ENCODE measurements around the gene ZC2HC1C.

The ZC2HC1C gene

DNA sequence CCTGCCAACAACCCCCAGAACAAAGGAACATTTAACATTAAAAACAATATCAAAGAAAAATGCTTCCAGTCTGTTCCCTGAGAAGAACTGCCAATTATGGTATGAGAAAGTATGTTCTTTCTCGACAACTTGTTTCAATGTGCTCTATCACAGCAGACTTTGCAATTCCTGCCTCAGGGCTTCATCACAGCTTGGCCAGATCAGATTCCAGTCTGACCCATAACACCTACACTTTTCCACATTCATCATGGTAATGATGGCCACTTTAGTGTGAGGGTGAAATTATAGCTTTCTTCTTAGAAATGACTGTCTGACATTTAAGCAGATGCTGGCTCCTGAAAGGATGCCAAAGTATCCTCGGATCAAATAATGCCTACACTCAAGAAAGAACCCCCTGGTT is 40.4 kb downstream of the ZC2HC1C start:
- CTCF ChIA-PET: interaction anchor here (0.9 kb wide), 1 partner anchor 189 kb away, joined by 3 read pairs; no protein-coding TSS in a partner anchor
- TF ChIP-seq FOXK2 (IDR thresholded peaks at IDR 0.05): no peak
- no peak for TF ChIP-seq BHLHE40 (IDR thresholded peaks at IDR 0.05; ENCODE audit: borderline replicate concordance)
- no peak for TF ChIP-seq SUZ12 (IDR thresholded peaks at IDR 0.05)
- no peak for TF ChIP-seq SP1 (IDR thresholded peaks at IDR 0.05)
- no peak for TF ChIP-seq NFRKB (IDR thresholded peaks at IDR 0.05)
- TF ChIP-seq LEF1 (IDR thresholded peaks at IDR 0.05; ENCODE audit: borderline replicate concordance): no peak
- no peak for TF ChIP-seq FOXM1 (IDR thresholded peaks at IDR 0.05; ENCODE audit: borderline replicate concordance)
- no peak for TF ChIP-seq L3MBTL2 (conservative IDR thresholded peaks at IDR 0.05)
- TF ChIP-seq FOXA1 (IDR thresholded peaks at IDR 0.05): no peak
- POLR2A ChIA-PET: interaction anchor here (0.7 kb wide), 1 partner anchor 16 kb away, joined by 3 read pairs; no protein-coding TSS in a partner anchor
- DNase-seq (ENCODE audit: extremely low spot score): no peak

DNA sequence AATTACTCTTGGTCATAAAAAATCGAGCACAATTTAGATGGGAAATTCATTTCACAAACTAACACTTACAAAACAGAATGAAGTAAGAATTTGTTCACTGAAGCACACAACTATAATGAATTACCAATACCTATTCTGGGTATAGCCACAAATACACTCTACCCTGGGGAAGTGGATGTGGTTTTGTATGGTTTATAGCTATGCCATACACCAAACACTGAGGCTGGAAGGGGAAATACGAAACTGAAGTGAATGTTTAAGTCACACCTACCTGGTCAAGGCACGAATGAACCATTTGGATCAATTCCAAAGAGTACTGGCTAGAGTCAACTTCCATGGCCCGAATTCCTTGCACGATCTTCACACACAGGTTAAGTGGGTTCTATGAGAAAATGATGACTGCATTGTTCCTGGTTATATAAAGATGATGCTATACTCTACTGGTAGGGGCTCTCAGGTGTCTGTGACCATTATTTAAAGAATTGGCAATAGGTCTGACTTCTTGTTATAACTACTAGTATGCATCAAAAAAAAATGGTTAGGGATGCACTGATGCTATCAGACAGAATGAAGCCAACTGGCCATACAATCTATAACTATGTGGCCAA is 44.6 kb downstream of the ZC2HC1C start:
- DNase-seq (ENCODE audit: extremely low spot score): no peak
- ChIA-PET CTCF (no interaction called here), POLR2A (no interaction called here)
- TF ChIP-seq FOXM1 (IDR thresholded peaks at IDR 0.05; ENCODE audit: borderline replicate concordance): no peak

DNA sequence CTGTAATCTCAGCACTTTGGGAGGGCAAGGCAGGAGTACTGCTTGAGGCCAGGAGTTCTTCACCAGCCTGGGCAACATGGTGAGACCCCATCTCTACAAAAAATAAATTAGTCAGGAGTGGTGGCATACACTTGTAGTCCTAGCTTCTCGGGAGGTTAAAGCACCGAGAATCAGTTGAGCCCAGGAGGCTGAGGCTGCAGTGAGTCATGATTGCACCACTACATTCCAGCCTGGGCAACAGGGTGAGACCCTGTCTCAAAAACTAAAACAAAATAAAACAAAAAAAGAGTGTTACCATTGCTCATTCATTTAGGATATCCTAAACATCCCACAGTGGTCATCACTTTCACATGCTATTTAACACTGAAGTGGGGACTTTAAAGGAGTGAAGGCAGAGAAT is 49.6 kb downstream of the ZC2HC1C start:
- no peak for DNase-seq (ENCODE audit: extremely low spot score)
- POLR2A ChIA-PET: no interaction called here
- CTCF ChIA-PET: no interaction called here
- TF ChIP-seq FOXM1 (IDR thresholded peaks at IDR 0.05; ENCODE audit: borderline replicate concordance) (no peak), FOXA1 (IDR thresholded peaks at IDR 0.05) (no peak), FOXK2 (IDR thresholded peaks at IDR 0.05) (no peak), ZNF384 (IDR thresholded peaks at IDR 0.05) (no peak), CTBP1 (IDR thresholded peaks at IDR 0.05; ENCODE audit: borderline replicate concordance) (no peak), ELF4 (IDR thresholded peaks at IDR 0.05) (no peak), SUZ12 (IDR thresholded peaks at IDR 0.05) (no peak), ARNT (IDR thresholded peaks at IDR 0.05) (no peak), L3MBTL2 (conservative IDR thresholded peaks at IDR 0.05) (no peak), TARDBP (IDR thresholded peaks at IDR 0.05) (no peak), LEF1 (IDR thresholded peaks at IDR 0.05; ENCODE audit: borderline replicate concordance) (no peak), SP1 (IDR thresholded peaks at IDR 0.05) (no peak), HDGF (IDR thresholded peaks at IDR 0.05; ENCODE audit: borderline replicate concordance) (no peak), NFRKB (IDR thresholded peaks at IDR 0.05) (no peak), BHLHE40 (IDR thresholded peaks at IDR 0.05; ENCODE audit: borderline replicate concordance) (no peak)
- TF ChIP-seq, protein P1, sequence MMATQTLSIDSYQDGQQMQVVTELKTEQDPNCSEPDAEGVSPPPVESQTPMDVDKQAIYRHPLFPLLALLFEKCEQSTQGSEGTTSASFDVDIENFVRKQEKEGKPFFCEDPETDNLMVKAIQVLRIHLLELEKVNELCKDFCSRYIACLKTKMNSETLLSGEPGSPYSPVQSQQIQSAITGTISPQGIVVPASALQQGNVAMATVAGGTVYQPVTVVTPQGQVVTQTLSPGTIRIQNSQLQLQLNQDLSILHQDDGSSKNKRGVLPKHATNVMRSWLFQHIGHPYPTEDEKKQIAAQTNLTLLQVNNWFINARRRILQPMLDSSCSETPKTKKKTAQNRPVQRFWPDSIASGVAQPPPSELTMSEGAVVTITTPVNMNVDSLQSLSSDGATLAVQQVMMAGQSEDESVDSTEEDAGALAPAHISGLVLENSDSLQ (IDR thresholded peaks at IDR 0.05): no peak

DNA sequence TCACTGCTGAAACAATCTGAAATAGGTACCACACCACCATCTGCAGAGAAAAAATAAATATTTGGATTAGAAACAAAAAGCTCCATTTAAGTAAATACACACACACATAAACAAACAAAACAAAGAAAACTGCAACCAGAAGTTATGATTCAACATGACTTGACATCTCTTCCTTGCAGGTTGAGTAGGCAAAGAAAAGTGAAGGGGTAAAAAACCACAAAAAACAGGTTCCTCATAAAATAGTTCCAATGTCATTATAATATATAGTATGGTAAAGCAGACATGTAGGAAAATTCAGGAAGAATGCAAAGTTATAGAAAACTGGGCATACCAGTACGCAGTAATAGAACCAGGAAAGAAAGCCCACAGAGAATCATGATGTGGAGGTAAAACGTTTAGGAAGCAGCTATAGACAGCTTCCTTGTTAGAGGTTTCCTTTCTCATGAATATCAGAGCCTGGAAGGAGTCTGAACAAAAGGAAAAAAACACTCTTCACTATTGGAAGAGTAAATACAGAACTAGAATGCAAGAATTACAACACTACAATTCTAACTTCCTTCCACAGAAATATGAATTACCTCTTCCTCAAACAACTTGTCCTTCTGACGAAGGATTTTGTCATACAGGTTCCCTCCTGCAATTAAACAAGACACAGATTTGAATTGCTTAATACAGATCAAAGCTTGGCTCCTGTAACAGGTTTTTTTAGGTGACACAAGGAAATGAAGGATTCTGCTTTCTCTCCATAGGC is 51.3 kb downstream of the ZC2HC1C start:
- TF ChIP-seq SUZ12 (IDR thresholded peaks at IDR 0.05) (no peak), SP1 (IDR thresholded peaks at IDR 0.05) (no peak), FOXK2 (IDR thresholded peaks at IDR 0.05) (no peak), ELF4 (IDR thresholded peaks at IDR 0.05) (no peak), FOXA1 (IDR thresholded peaks at IDR 0.05) (no peak), NFRKB (IDR thresholded peaks at IDR 0.05) (no peak), BHLHE40 (IDR thresholded peaks at IDR 0.05; ENCODE audit: borderline replicate concordance) (no peak), ARNT (IDR thresholded peaks at IDR 0.05) (no peak), L3MBTL2 (conservative IDR thresholded peaks at IDR 0.05) (no peak), LEF1 (IDR thresholded peaks at IDR 0.05; ENCODE audit: borderline replicate concordance) (no peak), HDGF (IDR thresholded peaks at IDR 0.05; ENCODE audit: borderline replicate concordance) (no peak), TARDBP (IDR thresholded peaks at IDR 0.05) (no peak), CTBP1 (IDR thresholded peaks at IDR 0.05; ENCODE audit: borderline replicate concordance) (no peak), FOXM1 (IDR thresholded peaks at IDR 0.05; ENCODE audit: borderline replicate concordance) (no peak), ZNF384 (IDR thresholded peaks at IDR 0.05) (no peak)
- TF ChIP-seq, protein P1 (IDR thresholded peaks at IDR 0.05): no peak
- POLR2A ChIA-PET: no interaction called here
- CTCF ChIA-PET: interaction anchor here (0.5 kb wide), 1 partner anchor 182 kb away, joined by 3 read pairs; no protein-coding TSS in a partner anchor
- no peak for DNase-seq (ENCODE audit: extremely low spot score)

DNA sequence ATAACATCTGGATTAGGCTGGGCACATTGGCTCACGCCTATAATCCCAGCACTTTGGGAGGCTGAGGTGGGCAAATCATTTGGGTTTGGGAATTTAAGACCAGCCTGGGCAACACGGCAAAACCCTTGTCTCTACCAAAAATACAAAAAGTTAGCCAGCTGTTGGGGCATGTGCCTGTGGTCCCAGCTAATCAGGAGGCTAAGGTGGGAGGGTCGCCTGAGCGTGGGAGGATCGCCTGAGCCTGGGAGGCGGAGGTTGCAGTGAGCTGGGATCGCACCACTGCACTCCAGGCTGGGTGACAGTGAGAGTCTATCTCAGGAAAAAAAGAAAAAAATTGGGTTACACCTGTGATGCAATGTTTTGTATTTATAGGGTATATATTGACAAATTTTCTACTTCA is 52.1 kb downstream of the ZC2HC1C start:
- CTCF ChIA-PET: interaction anchor here (0.7 kb wide), 1 partner anchor 216 kb away, joined by 3 read pairs; no protein-coding TSS in a partner anchor

More for the DNA sequence above, 52.1 kb downstream of the ZC2HC1C start:
- DNase-seq (ENCODE audit: extremely low spot score): no peak
- POLR2A ChIA-PET: no interaction called here
- TF ChIP-seq ARNT (IDR thresholded peaks at IDR 0.05): no peak
- TF ChIP-seq LEF1 (IDR thresholded peaks at IDR 0.05; ENCODE audit: borderline replicate concordance): no peak
- no peak for TF ChIP-seq NFRKB (IDR thresholded peaks at IDR 0.05)
- TF ChIP-seq L3MBTL2 (conservative IDR thresholded peaks at IDR 0.05): no peak
- TF ChIP-seq BHLHE40 (IDR thresholded peaks at IDR 0.05; ENCODE audit: borderline replicate concordance): no peak
- no peak for TF ChIP-seq CTBP1 (IDR thresholded peaks at IDR 0.05; ENCODE audit: borderline replicate concordance)
- TF ChIP-seq SP1 (IDR thresholded peaks at IDR 0.05): no peak
- no peak for TF ChIP-seq TARDBP (IDR thresholded peaks at IDR 0.05)
- TF ChIP-seq FOXK2 (IDR thresholded peaks at IDR 0.05): no peak
- no peak for TF ChIP-seq FOXM1 (IDR thresholded peaks at IDR 0.05; ENCODE audit: borderline replicate concordance)
- no peak for TF ChIP-seq ELF4 (IDR thresholded peaks at IDR 0.05)
- TF ChIP-seq FOXA1 (IDR thresholded peaks at IDR 0.05): no peak
- TF ChIP-seq ZNF384 (IDR thresholded peaks at IDR 0.05): no peak
- no peak for TF ChIP-seq SUZ12 (IDR thresholded peaks at IDR 0.05)
- TF ChIP-seq HDGF (IDR thresholded peaks at IDR 0.05; ENCODE audit: borderline replicate concordance): no peak
- TF ChIP-seq, protein P1 (IDR thresholded peaks at IDR 0.05): no peak

Measured in HEK293T (cell line).